CD14-positive monocyte (primary cell): ENCODE results near the gene RAB3D. TPM values are rescaled to one million over a fixed set of nuclear protein-coding genes. Genes with fewer than 3 reads are reported as not detected.

ENCODE experiments used
- DNase-seq, 3 donors: peaks; one replicate each; pipeline ENCODE4 v3.0.0-alpha.2; 2011 to 2022
- H2AFZ ChIP-seq: 2 replicates; pipeline ENCODE4 v1.6.0; 2012; ENCODE audit warnings: mild to moderate bottlenecking, low read depth, low read length, inconsistent platforms; ENCODE audit not compliant: insufficient read depth, poor library complexity, severe bottlenecking
- H3K27ac ChIP-seq, 2 donors: 1 replicate in 1 of 2; 2 replicates in 1 of 2; pipeline ENCODE4 v1.5.1; 2012 to 2013; ENCODE audit warnings: low read length in 2 of 2, control low read depth in 1 of 2, inconsistent platforms in 1 of 2, low read depth in 1 of 2, mild to moderate bottlenecking in 1 of 2
- H3K27me3 ChIP-seq, 2 donors: one replicate each; pipeline versions ENCODE4 v1.6.0 to v1.6.1; 2011 to 2013; ENCODE audit warnings: low read length in 2 of 2; ENCODE audit not compliant: control insufficient read depth in 2 of 2, insufficient read depth in 2 of 2
- H3K36me3 ChIP-seq, 2 donors: replicated peaks in 1 of 2; 1 replicate in 1 of 2; 2 replicates in 1 of 2; pipeline versions ENCODE4 v1.5.1 to v1.6.1; 2012 to 2013; ENCODE audit warnings: low read length in 2 of 2, control low read depth in 1 of 2, inconsistent platforms in 1 of 2, mild to moderate bottlenecking in 1 of 2; ENCODE audit not compliant: insufficient read depth in 2 of 2, control insufficient read depth in 1 of 2
- H3K4me1 ChIP-seq, 2 donors: 1 replicate in 1 of 2; 2 replicates in 1 of 2; pipeline versions ENCODE4 v1.5.1 to v1.6.1; 2012 to 2013; ENCODE audit warnings: low read length in 2 of 2, control low read depth in 1 of 2, inconsistent platforms in 1 of 2, mild to moderate bottlenecking in 1 of 2, moderate library complexity in 1 of 2; ENCODE audit not compliant: insufficient read depth in 2 of 2, control insufficient read depth in 1 of 2
- H3K4me2 ChIP-seq: replicated peaks from 2 replicates; pipeline ENCODE3; 2012; ENCODE audit warnings: low read length, moderate library complexity, mild to moderate bottlenecking; ENCODE audit not compliant: poor library complexity, severe bottlenecking; ENCODE audit errors: extremely low read depth
- H3K4me3 ChIP-seq, 3 experiments: fragments of 200-600 bp in 1 of 3; sonication (generic) in 1 of 3; replicated peaks in 1 of 3; 1 replicate in 2 of 3; 2 replicates in 1 of 3; pipeline ENCODE4 v1.5.1; 2011 to 2013; ENCODE audit warnings: low read length in 3 of 3, mild to moderate bottlenecking in 3 of 3, control low read depth in 2 of 3, low read depth in 2 of 3, inconsistent platforms in 1 of 3, moderate library complexity in 1 of 3
- H3K79me2 ChIP-seq: 2 replicates; pipeline ENCODE4 v1.6.0; 2012; ENCODE audit warnings: mild to moderate bottlenecking, control low read depth, inconsistent platforms, low read length, moderate library complexity; ENCODE audit not compliant: insufficient read depth
- H3K9ac ChIP-seq: 2 replicates; pipeline ENCODE4 v1.6.0; 2017; ENCODE audit warnings: low read length, mild to moderate bottlenecking; ENCODE audit not compliant: insufficient read depth, poor library complexity, severe bottlenecking
- H3K9me3 ChIP-seq, 2 donors: replicated peaks in 1 of 2; 1 replicate in 1 of 2; 2 replicates in 1 of 2; pipeline versions ENCODE4 v1.5.1 to v1.6.1; 2012 to 2013; ENCODE audit warnings: low read length in 2 of 2, control low read depth in 1 of 2; ENCODE audit not compliant: control insufficient read depth in 1 of 2, insufficient read depth in 1 of 2
- H4K20me1 ChIP-seq: 2 replicates; pipeline ENCODE4 v1.6.0; 2012; ENCODE audit warnings: mild to moderate bottlenecking, low read length, control low read depth, moderate library complexity; ENCODE audit not compliant: insufficient read depth
- H3K27ac Mint-ChIP-seq, 7 donors: one replicate each; pipeline ENCODE4 v1.8.0; 2020; ENCODE audit warnings: mild to moderate bottlenecking in 7 of 7, mixed read lengths in 7 of 7, moderate library complexity in 6 of 7, inconsistent platforms in 2 of 7
- H3K27me3 Mint-ChIP-seq, 3 donors: one replicate each; pipeline ENCODE4 v1.8.0; 2021 to 2022; ENCODE audit warnings: low read depth in 3 of 3, mild to moderate bottlenecking in 3 of 3, mixed read lengths in 3 of 3, moderate library complexity in 3 of 3, inconsistent platforms in 1 of 3
- H3K36me3 Mint-ChIP-seq, 2 donors: one replicate each; pipeline ENCODE4 v1.8.0; 2020; ENCODE audit warnings: mixed read lengths in 2 of 2, inconsistent platforms in 1 of 2, mild to moderate bottlenecking in 1 of 2
- H3K4me1 Mint-ChIP-seq: one replicate; pipeline ENCODE4 v1.8.0; 2020; ENCODE audit warnings: mild to moderate bottlenecking, mixed read lengths
- H3K4me3 Mint-ChIP-seq, 2 donors: one replicate each; pipeline ENCODE4 v1.8.0; 2020; ENCODE audit warnings: mild to moderate bottlenecking in 2 of 2, mixed read lengths in 2 of 2, moderate library complexity in 1 of 2
- H3K9me3 Mint-ChIP-seq, 7 donors: one replicate each; pipeline ENCODE4 v1.8.0; 2020 to 2022; ENCODE audit warnings: mixed read lengths in 7 of 7, mild to moderate bottlenecking in 6 of 7, moderate library complexity in 6 of 7, inconsistent platforms in 2 of 7
- CTCF ChIP-seq: fragments of 200-600 bp; IDR thresholded peaks from one replicate; pipeline ENCODE4 v1.8.0; 2022; ENCODE audit warnings: antibody characterized with exemption, mild to moderate bottlenecking
- WGBS: methylation state at CpG from one replicate; pipeline ENCODE4 v1.1.5; 2013; ENCODE audit warnings: missing lambda C conversion rate; ENCODE audit not compliant: insufficient coverage; 5-methylcytosine and 5-hydroxymethylcytosine counted together
- intact Hi-C, 2 donors: fragments of 100-400 bp; cut with micrococcal nuclease; formaldehyde crosslinking; loops; one replicate each; pipeline versions ENCODE4 v1.15.0 to v1.15.1; 2023
- polyA plus RNA-seq, 3 donors: library from polyadenylated mRNA; depleted of rRNA in 1 of 3; unstranded in 2 of 3; stranded (reverse) in 1 of 3; fragments of 300-500 nt in 2 of 3; fragments of >200 nt in 1 of 3; fragmentation: Illumina TruSeq in 2 of 3; gene quantifications; 1 replicate in 2 of 3; 2 replicates in 1 of 3; pipeline ENCODE4 v1.2.3, GENCODE V29; 2012 to 2021

RAB3D gene
- polyA plus RNA-seq, 3 donors, result 52.9 to 78.1 (median 60.8) TPM

DNA sequence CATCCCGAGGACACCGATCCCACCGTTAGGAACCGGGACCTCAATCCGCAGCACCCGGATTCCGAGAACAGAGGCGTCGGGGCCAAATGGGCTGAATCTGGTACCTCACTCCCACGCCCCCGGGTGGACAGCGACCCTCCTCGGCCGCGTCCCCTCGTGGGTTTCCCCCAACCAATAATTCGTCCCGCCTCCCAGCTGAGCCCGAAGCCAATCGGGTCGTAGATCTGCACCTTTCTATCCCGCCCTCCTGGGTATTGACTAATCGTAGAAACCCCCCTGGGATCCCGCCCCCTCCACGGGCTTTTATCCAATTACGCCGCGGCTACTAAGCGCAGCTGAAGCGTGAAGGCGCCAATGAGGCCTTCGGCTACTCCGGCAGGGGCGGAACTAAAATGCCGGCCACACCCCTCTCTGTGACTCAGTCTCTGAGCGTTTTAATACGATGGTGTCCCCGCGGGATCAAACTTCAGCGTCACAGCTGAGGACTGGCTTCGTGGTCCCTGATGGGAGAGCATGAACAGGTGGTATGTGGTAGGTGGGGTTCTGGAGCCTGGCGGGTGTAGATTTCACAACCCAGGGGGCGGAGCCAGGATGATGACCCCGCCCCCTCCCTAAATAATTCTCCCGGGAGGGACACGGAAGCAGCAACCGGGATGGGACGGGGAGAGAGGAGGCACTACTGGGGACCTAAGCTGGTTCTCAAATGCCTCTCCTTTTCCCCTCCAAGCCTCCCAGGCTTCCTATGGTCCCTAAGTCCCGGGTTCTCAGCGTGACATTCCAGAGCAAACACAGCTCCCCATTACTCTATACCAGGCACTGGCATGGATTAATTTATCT lies 6.9 kb upstream of the RAB3D start, which contains the start of the genes CCDC159 and TMEM205:
Gene CCDC159 (plus strand): TSS at position 416 of the 837 bp plus-strand sequence. CDS start 88 bp downstream, at position 504.
Gene TMEM205 (minus strand): TSS at position 165 of the 837 bp plus-strand sequence. CDS start 649 bp downstream, outside the sequence.
- peaks cover 38% of the 10 kb centered on the region for H3K4me1 Mint-ChIP-seq
- peak within 1 kb of the TSS; percentile 91 for H3K9ac ChIP-seq
- no peaks in the 10 kb centered on the region for H4K20me1 ChIP-seq
- DNase-seq, result peak; percentile 98 to 100 (median 99)
- peaks cover 2 to 27% of the 10 kb centered on the region in 2 donors for H3K36me3 ChIP-seq
- no peaks in the 10 kb centered on the region for H3K27me3 ChIP-seq
- H3K4me3 ChIP-seq, result peak within 1 kb of the TSS; percentile 80 to 91 (median 85)
- H3K4me3 Mint-ChIP-seq, result peak within 1 kb of the TSS; percentile 92 to 97
- H3K9me3 Mint-ChIP-seq, result peaks cover 9 to 12% (median 10%) of the 10 kb centered on the region in 7 donors
- H3K4me2 ChIP-seq, result peak within 1 kb of the TSS; percentile 82
- TF ChIP-seq CTCF, result no peak
- 0% methylated on average over 35 of the region's 50 CpGs for WGBS
- intact Hi-C loops, result loop anchor here (1.0 to 2.0 kb wide), 4 partner anchors 9 to 54 kb away; partner anchors contain the start of genes PLPPR2 (in 1 of the 2) and SWSAP1 (in 1 of the 2)
- peaks cover 50% of the 10 kb centered on the region for H3K79me2 ChIP-seq
- H3K4me1 ChIP-seq, result peaks cover 34 to 48% of the 10 kb centered on the region in 2 donors
- peaks cover 0 to 2% (median 0%) of the 10 kb centered on the region in 3 donors for H3K27me3 Mint-ChIP-seq
- peak within 1 kb of the TSS; percentile 97 to 99 (median 98) for H3K27ac Mint-ChIP-seq
- H3K27ac ChIP-seq, result peak within 1 kb of the TSS; percentile 91 to 98
- peaks cover 4 to 15% of the 10 kb centered on the region in 2 donors for H3K9me3 ChIP-seq
- H3K36me3 Mint-ChIP-seq, result peaks cover 20 to 36% of the 10 kb centered on the region in 2 donors
- H2AFZ ChIP-seq, result peak within 1 kb of the TSS; percentile 80

DNA sequence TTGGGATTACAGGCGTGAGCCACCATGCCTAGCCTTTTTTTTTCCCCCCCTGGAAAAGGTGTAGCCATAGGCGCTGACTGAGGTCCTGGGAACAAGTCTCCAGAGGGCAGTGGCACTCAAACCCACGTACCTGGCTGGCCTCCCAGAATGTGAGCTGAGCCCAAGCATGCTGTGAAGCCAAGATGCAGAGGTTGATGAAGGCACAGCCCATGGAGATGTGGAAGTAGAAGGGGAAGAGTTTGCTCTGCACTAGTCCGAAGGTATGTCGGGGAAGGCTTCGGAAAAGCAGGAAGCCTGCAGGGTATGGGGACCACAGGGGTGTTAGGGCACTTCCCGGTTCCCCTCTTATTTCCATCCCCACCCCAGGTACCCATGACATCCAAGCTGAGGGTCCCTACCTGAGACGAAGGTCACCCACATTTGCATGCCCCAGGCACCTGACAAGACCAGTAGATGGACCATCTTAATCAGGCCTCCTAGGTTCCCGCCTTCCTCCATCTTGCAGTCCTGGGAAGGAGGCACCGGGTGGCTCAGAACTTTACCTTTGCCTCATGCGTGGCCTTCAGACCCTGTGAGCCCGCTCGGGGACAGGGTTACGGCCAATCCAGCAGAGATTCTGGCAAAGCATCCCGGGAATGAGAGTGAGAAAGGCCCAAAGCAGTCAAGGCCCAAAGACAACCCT lies 5.8 kb upstream of the RAB3D start:
- H3K27me3 Mint-ChIP-seq, result peaks cover 0 to 2% (median 0%) of the 10 kb centered on the region in 3 donors
- H3K79me2 ChIP-seq, result peaks cover 50% of the 10 kb centered on the region
- peaks cover 17 to 36% of the 10 kb centered on the region in 2 donors for H3K36me3 Mint-ChIP-seq
- H3K4me3 Mint-ChIP-seq, result peak overlapping the region; percentile 92 to 95
- TF ChIP-seq CTCF, result no peak
- peaks cover 2 to 30% of the 10 kb centered on the region in 2 donors for H3K36me3 ChIP-seq
- intact Hi-C loops, result loop anchor here in 1 of 2 donors (2.0 kb wide), 1 partner anchor 50 kb away; no protein-coding TSS in a partner anchor
- DNase-seq, result no peak
- peaks cover 4 to 17% of the 10 kb centered on the region in 2 donors for H3K9me3 ChIP-seq
- H2AFZ ChIP-seq, result peak overlapping the region; percentile 76
- WGBS, result 41% methylated on average over 9 of the region's 15 CpGs
- peak overlapping the region; percentile 82 for H3K4me2 ChIP-seq
- peak overlapping the region; percentile 91 to 98 for H3K27ac ChIP-seq
- H3K9ac ChIP-seq, result peak overlapping the region; percentile 91
- H3K4me3 ChIP-seq, result peak overlapping the region; percentile 80 to 91 (median 85)
- H3K27me3 ChIP-seq, result no peaks in the 10 kb centered on the region
- H3K9me3 Mint-ChIP-seq, result peaks cover 9 to 12% (median 10%) of the 10 kb centered on the region in 7 donors
- no peaks in the 10 kb centered on the region for H4K20me1 ChIP-seq
- peaks cover 35 to 51% of the 10 kb centered on the region in 2 donors for H3K4me1 ChIP-seq
- H3K4me1 Mint-ChIP-seq, result peaks cover 38% of the 10 kb centered on the region
- H3K27ac Mint-ChIP-seq, result peak overlapping the region; percentile 97 to 99 (median 98)
